HCT116 (cell line): Measurements from ENCODE around the gene SYNE1. TPM values are rescaled to one million over a fixed set of nuclear protein-coding genes. Genes with fewer than 3 reads are reported as not detected.
A peak's percentile ranks its signal among the peaks of the same experiment; 100 is the strongest.

Experiments
- ATAC-seq: fragments of 200-7000 bp; cut with Tn5 transposase; 2 replicates; pipeline ENCODE4 v1.9.1; 2020; ENCODE audit warnings: mild to moderate bottlenecking, moderate library complexity
- BruUV-seq: library from RNA; stranded (reverse); fragments of 400-500 nt; replicated peaks from 2 replicates; lab custom pipeline; 2021; lab: Mats Ljungman, UMichigan
- CTCF ChIA-PET: fragments of 300-600 bp; sonication (Branson Sonifier 250); formaldehyde crosslinking; loops from one replicate; lab custom pipeline; 2021; ENCODE audit warnings: antibody characterized with exemption; lab: Charles Lee
- POLR2A ChIA-PET: fragments of 300-600, 350-600 bp; sonication (Branson Sonifier 250); formaldehyde crosslinking; loops from one replicate; lab custom pipeline; 2021; ENCODE audit warnings: antibody characterized with exemption; lab: Charles Lee
- RAD21 ChIA-PET, 2 experiments: fragments of 300-600 bp; sonication (Branson Sonifier 250); formaldehyde crosslinking; loops; one replicate each; lab custom pipeline; 2023; ENCODE audit warnings: low total read pairs in 2 of 2; ENCODE audit not compliant: uncharacterized antibody in 2 of 2, unreplicated experiment in 2 of 2, low non-redundant PET in 1 of 2; lab: Charles Lee
- DNase-seq: peaks from one replicate; pipeline ENCODE4 v3.0.0-alpha.2; 2010; ENCODE audit warnings: low read depth, low spot score
- H2AFZ ChIP-seq: fragments of 200-600 bp; shearing (Covaris generic), sonication (generic); 2 replicates; pipeline ENCODE4 v1.6.1; 2017; ENCODE audit warnings: low read depth, mixed run types, mixed read lengths, antibody characterized with exemption, low read length; ENCODE audit not compliant: poor library complexity, severe bottlenecking
- H3K27ac ChIP-seq: 2 replicates; pipeline ENCODE4 v1.5.1; 2012; ENCODE audit warnings: low read depth, low read length
- H3K27me3 ChIP-seq: fragments of 200-600 bp; sonication (generic); 2 replicates; pipeline ENCODE4 v1.6.1; 2016; ENCODE audit warnings: mixed run types, low read length, mixed read lengths; ENCODE audit not compliant: insufficient read depth
- H3K36me3 ChIP-seq, 2 experiments: fragments of 200-500 bp in 1 of 2; fragments of 200-600 bp in 1 of 2; sonication (Bioruptor generic) in 1 of 2; sonication (generic) in 1 of 2; 2 replicates each; pipeline versions ENCODE4 v1.5.1 to v1.6.1; 2014 to 2016; ENCODE audit warnings: low read length in 2 of 2, inconsistent platforms in 1 of 2, mixed read lengths in 1 of 2, mixed run types in 1 of 2; ENCODE audit not compliant: insufficient read depth in 2 of 2, control insufficient read depth in 1 of 2
- H3K4me1 ChIP-seq, 2 experiments: fragments of 200-600 bp in 1 of 2; sonication (generic) in 1 of 2; 2 replicates each; pipeline versions ENCODE4 v1.5.1 to v1.6.1; 2012 to 2017; ENCODE audit warnings: low read length in 2 of 2, inconsistent platforms in 1 of 2, mild to moderate bottlenecking in 1 of 2, mixed read lengths in 1 of 2, mixed run types in 1 of 2, moderate library complexity in 1 of 2; ENCODE audit not compliant: insufficient read depth in 2 of 2, control insufficient read depth in 1 of 2
- H3K4me2 ChIP-seq: fragments of 200-600 bp; sonication (generic); 2 replicates; pipeline ENCODE4 v1.6.1; 2017; ENCODE audit warnings: mixed run types, low read length, mixed read lengths
- H3K4me3 ChIP-seq, 2 experiments: fragments of 200-600 bp in 1 of 2; sonication (generic) in 1 of 2; replicated peaks in 1 of 2; 2 replicates each; pipeline ENCODE4 v1.5.1; 2011 to 2016; ENCODE audit warnings: low read length in 2 of 2, control low read depth in 1 of 2, low read depth in 1 of 2, mild to moderate bottlenecking in 1 of 2, mixed read lengths in 1 of 2, mixed run types in 1 of 2
- H3K79me2 ChIP-seq: fragments of 200-600 bp; sonication (generic); 2 replicates; pipeline ENCODE4 v1.6.1; 2017; ENCODE audit warnings: mild to moderate bottlenecking, mixed run types, low read length, moderate library complexity, mixed read lengths; ENCODE audit not compliant: insufficient read depth
- H3K9ac ChIP-seq: fragments of 200-600 bp; sonication (generic); 2 replicates; pipeline ENCODE4 v1.6.1; 2016; ENCODE audit warnings: low read length, mixed read lengths
- H3K9me2 ChIP-seq: fragments of 200-600 bp; sonication (generic), shearing (Covaris generic); 2 replicates; pipeline ENCODE4 v1.6.1; 2017; ENCODE audit warnings: mixed run types, mild to moderate bottlenecking, moderate library complexity; ENCODE audit not compliant: insufficient read depth
- H3K9me3 ChIP-seq, 2 experiments: fragments of 200-500 bp in 1 of 2; fragments of 200-600 bp in 1 of 2; sonication (Bioruptor generic) in 1 of 2; sonication (generic) in 1 of 2; 2 replicates each; pipeline ENCODE4 v1.6.1; 2014 to 2017; ENCODE audit warnings: low read length in 2 of 2, mixed read lengths in 2 of 2, inconsistent platforms in 1 of 2, low read depth in 1 of 2, mild to moderate bottlenecking in 1 of 2, mixed run types in 1 of 2, moderate library complexity in 1 of 2; ENCODE audit not compliant: control insufficient read depth in 1 of 2, insufficient read depth in 1 of 2
- H4K20me1 ChIP-seq: fragments of 200-600 bp; sonication (generic), shearing (Covaris generic); 2 replicates; pipeline ENCODE4 v1.6.1; 2017; ENCODE audit warnings: mixed run types, mild to moderate bottlenecking, moderate library complexity; ENCODE audit not compliant: insufficient read depth
- CBX3 ChIP-seq: IDR thresholded peaks from 2 replicates; pipeline ENCODE4 v1.6.1; 2012; ENCODE audit warnings: low read depth
- RAD21 ChIP-seq: IDR thresholded peaks from 2 replicates; pipeline ENCODE4 v1.6.1; 2012; ENCODE audit warnings: low read depth, mild to moderate bottlenecking
- SIN3A ChIP-seq: IDR thresholded peaks from 2 replicates; pipeline ENCODE4 v1.6.1; 2012; ENCODE audit warnings: low read depth
- TCF7L2 ChIP-seq: IDR thresholded peaks from 2 replicates; pipeline ENCODE4 v1.7.0; 2011; ENCODE audit warnings: borderline replicate concordance, inconsistent platforms; ENCODE audit not compliant: insufficient read depth, insufficient read length; ENCODE audit errors: extremely low read depth
- intact Hi-C: fragments of 100-400 bp; cut with micrococcal nuclease; formaldehyde crosslinking; loops from 2 replicates; pipeline ENCODE4 v1.10.0; 2022
- total RNA-seq: library from RNA; stranded (reverse); gene quantifications from one replicate; pipeline ENCODE4 v1.2.1, GENCODE V29; 2021; ENCODE audit not compliant: unreplicated experiment
- TF ChIP-seq, protein P1 (sequence below): IDR thresholded peaks from 2 replicates; pipeline ENCODE4 v1.6.1; 2012
- TF ChIP-seq, protein P2 (sequence below), 3 experiments: fragments of 200-600 bp in 1 of 3; sonication (generic) in 1 of 3; IDR thresholded peaks in 2 of 3; conservative IDR thresholded peaks in 1 of 3; 2 replicates each; pipeline ENCODE4 v1.5.1; 2012 to 2017; ENCODE audit warnings: low read depth in 2 of 3, low read length in 2 of 3, antibody characterized with exemption in 1 of 3, borderline replicate concordance in 1 of 3, control low read depth in 1 of 3, mild to moderate bottlenecking in 1 of 3, mixed read lengths in 1 of 3, mixed run types in 1 of 3, moderate library complexity in 1 of 3; ENCODE audit not compliant: insufficient read depth in 1 of 3
- TF ChIP-seq, protein P3 (sequence below): IDR thresholded peaks from 2 replicates; pipeline ENCODE4 v1.6.1; 2011; ENCODE audit warnings: mild to moderate bottlenecking, low read length, moderate library complexity; ENCODE audit not compliant: insufficient replicate concordance; ENCODE audit errors: extremely low read depth

The SYNE1 gene
- total RNA-seq, 1 experiment from 2014 or later, result 5.4 TPM

DNA sequence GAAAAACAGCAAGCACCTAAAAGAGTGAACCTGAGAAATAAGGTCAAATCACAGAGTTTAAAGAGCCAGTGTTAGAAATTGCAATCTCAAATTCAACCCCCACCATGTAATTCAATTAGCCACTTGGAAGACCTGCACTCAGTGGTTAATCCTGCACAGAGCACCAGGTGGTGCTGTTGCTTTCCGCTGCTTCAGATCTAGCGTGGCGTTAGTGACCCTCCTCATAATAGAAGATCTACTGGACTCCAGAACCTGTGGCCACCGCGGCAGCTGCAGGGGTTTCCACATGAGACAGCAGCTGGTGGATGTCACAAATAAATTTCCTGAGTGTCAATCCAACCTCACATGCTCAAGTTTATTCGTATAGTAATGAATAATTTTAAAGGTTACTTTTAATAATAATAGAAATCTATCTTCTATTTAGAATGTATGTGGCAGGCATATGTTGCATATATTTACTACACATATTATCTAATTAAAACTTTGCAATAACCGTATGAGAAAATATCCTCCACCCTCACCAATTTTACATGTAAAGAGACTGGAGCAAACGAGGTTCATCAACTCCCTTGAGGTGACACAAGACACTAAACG is 84.4 kb downstream of the SYNE1 start:
- intact Hi-C loops, result loop anchor here (1.0 to 2.0 kb wide), 3 partner anchors 91 to 396 kb away; no protein-coding TSS in a partner anchor
- DNase-seq, result peak; percentile 70
- no peak overlapping the region for H3K9ac ChIP-seq
- H3K27ac ChIP-seq, result no peak overlapping the region
- ChIA-PET POLR2A (no interaction called here), RAD21 (interaction anchor here in 1 of 2 experiments (1.9 kb wide), 1 partner anchor 90 kb away, joined by 5 read pairs; no protein-coding TSS in a partner anchor), CTCF (interaction anchor here (0.6 to 2.0 kb wide), 4 partner anchors 17 to 149 kb away, joined by 3 to 7 read pairs (median 3); no protein-coding TSS in a partner anchor)
- H3K27me3 ChIP-seq, result no peaks in the 10 kb centered on the region
- H4K20me1 ChIP-seq, result no peaks in the 10 kb centered on the region
- no peak overlapping the region for H3K4me3 ChIP-seq
- peak overlapping the region; percentile 85 for H2AFZ ChIP-seq
- TF ChIP-seq TCF7L2 (no peak), CBX3 (0 out of 2 replicates have a peak, but pooled peaks have one; percentile 54), RAD21 (peak; percentile 83)
- TF ChIP-seq, protein P1, sequence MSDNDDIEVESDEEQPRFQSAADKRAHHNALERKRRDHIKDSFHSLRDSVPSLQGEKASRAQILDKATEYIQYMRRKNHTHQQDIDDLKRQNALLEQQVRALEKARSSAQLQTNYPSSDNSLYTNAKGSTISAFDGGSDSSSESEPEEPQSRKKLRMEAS, result no peak
- TF ChIP-seq, protein P2, sequence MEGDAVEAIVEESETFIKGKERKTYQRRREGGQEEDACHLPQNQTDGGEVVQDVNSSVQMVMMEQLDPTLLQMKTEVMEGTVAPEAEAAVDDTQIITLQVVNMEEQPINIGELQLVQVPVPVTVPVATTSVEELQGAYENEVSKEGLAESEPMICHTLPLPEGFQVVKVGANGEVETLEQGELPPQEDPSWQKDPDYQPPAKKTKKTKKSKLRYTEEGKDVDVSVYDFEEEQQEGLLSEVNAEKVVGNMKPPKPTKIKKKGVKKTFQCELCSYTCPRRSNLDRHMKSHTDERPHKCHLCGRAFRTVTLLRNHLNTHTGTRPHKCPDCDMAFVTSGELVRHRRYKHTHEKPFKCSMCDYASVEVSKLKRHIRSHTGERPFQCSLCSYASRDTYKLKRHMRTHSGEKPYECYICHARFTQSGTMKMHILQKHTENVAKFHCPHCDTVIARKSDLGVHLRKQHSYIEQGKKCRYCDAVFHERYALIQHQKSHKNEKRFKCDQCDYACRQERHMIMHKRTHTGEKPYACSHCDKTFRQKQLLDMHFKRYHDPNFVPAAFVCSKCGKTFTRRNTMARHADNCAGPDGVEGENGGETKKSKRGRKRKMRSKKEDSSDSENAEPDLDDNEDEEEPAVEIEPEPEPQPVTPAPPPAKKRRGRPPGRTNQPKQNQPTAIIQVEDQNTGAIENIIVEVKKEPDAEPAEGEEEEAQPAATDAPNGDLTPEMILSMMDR (IDR thresholded peaks at IDR 0.05 in 2 of 3, conservative IDR thresholded peaks at IDR 0.05 in 1 of 3; ENCODE audit: borderline replicate concordance in 1 of 3, insufficient read depth in 1 of 3, low read depth in 2 of 3, low read length in 2 of 3), result peak; percentile 76 to 88 (median 82); a peak in 5 of 6 replicates
- H3K79me2 ChIP-seq, result no peaks in the 10 kb centered on the region
- H3K36me3 ChIP-seq, result no peaks in the 10 kb centered on the region
- no TSS peak for BruUV-seq
- H3K9me3 ChIP-seq, result no peaks in the 10 kb centered on the region
- no peaks in the 10 kb centered on the region for H3K4me1 ChIP-seq
- peak; percentile 100 for ATAC-seq
- H3K9me2 ChIP-seq, result no peaks in the 10 kb centered on the region
- H3K4me2 ChIP-seq, result no peak overlapping the region

DNA sequence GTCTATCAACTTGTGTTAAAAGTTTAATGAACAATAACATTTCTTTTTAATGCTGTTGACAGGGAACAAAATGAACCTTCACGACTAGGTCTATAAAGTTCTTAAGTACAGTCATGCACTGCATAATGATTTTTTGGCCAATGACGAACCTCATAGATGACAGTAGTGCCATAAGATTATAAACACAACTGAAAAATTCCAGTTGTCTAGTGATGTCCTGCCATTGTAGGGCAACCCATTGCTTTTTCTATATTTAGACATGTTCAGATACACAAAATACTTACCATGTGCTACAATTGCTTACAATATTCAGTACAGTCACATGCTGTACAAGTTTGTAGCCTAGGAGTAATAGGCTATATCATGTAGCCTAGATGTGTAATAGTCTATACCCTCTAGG is 93.6 kb downstream of the SYNE1 start:
- Histone ChIP-seq H4K20me1 (no peaks in the 10 kb centered on the region), H3K79me2 (no peaks in the 10 kb centered on the region), H3K9me3 (no peaks in the 10 kb centered on the region), H3K9me2 (no peaks in the 10 kb centered on the region), H2AFZ (no peak overlapping the region), H3K27me3 (no peaks in the 10 kb centered on the region), H3K36me3 (no peaks in the 10 kb centered on the region), H3K4me1 (no peaks in the 10 kb centered on the region), H3K9ac (no peak overlapping the region), H3K27ac (no peak overlapping the region), H3K4me2 (no peak overlapping the region), H3K4me3 (no peak overlapping the region)
- DNase-seq, result no peak
- TF ChIP-seq, protein P3, sequence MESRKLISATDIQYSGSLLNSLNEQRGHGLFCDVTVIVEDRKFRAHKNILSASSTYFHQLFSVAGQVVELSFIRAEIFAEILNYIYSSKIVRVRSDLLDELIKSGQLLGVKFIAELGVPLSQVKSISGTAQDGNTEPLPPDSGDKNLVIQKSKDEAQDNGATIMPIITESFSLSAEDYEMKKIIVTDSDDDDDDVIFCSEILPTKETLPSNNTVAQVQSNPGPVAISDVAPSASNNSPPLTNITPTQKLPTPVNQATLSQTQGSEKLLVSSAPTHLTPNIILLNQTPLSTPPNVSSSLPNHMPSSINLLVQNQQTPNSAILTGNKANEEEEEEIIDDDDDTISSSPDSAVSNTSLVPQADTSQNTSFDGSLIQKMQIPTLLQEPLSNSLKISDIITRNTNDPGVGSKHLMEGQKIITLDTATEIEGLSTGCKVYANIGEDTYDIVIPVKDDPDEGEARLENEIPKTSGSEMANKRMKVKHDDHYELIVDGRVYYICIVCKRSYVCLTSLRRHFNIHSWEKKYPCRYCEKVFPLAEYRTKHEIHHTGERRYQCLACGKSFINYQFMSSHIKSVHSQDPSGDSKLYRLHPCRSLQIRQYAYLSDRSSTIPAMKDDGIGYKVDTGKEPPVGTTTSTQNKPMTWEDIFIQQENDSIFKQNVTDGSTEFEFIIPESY, result no peak
- TF ChIP-seq SIN3A, result no peak
- TF ChIP-seq RAD21, result no peak
- no peak for ATAC-seq
- CTCF ChIA-PET, result no interaction called here
- no TSS peak for BruUV-seq
- RAD21 ChIA-PET, result no interaction called here
- intact Hi-C loops, result no loop called here
- POLR2A ChIA-PET, result no interaction called here
